LNCAP (cell line): ENCODE data around the gene E2F8.

Source experiments
- TF ChIP-seq, protein P1 (sequence below): fragments of 450-650 bp; IDR thresholded peaks from 2 replicates; pipeline ENCODE4 v1.5.1; 2017; ENCODE audit warnings: mild to moderate bottlenecking

E2F8 gene

DNA sequence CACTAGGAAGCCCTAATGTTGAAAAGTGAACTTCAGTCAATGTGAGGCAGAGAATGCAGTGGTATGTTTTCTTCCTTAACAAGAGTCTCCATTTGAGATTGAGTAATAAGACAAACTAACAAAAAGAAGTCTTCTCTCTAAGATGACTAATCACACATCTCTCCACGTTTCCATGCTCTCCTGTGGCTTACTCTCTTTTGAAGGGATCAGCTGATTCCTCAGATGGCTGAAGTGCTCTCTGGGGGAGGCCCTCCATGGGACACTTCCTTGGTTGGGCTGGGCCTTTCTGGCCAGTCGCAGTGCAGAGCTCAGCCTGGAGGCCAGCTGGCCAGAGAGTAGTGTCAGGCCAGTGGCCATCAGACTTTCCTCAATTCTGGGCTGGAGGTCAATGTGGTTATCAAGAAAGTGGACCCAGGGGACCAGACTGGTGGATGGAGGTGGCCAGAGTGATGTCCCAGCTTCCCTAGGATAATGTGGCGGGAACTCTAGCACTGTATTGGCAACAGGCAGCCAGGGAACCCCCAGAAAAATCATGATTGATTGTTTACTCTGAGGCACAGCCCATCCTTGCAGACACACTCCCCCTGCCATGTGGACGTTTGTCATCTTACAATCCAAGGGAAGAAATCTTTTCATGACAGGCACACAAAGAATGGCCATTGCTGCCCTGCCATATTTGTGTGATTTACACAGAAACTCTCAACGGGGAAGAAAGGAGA, 53.5 kb downstream of the E2F8 start:
- TF ChIP-seq, protein P1, sequence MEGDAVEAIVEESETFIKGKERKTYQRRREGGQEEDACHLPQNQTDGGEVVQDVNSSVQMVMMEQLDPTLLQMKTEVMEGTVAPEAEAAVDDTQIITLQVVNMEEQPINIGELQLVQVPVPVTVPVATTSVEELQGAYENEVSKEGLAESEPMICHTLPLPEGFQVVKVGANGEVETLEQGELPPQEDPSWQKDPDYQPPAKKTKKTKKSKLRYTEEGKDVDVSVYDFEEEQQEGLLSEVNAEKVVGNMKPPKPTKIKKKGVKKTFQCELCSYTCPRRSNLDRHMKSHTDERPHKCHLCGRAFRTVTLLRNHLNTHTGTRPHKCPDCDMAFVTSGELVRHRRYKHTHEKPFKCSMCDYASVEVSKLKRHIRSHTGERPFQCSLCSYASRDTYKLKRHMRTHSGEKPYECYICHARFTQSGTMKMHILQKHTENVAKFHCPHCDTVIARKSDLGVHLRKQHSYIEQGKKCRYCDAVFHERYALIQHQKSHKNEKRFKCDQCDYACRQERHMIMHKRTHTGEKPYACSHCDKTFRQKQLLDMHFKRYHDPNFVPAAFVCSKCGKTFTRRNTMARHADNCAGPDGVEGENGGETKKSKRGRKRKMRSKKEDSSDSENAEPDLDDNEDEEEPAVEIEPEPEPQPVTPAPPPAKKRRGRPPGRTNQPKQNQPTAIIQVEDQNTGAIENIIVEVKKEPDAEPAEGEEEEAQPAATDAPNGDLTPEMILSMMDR: no peak

DNA sequence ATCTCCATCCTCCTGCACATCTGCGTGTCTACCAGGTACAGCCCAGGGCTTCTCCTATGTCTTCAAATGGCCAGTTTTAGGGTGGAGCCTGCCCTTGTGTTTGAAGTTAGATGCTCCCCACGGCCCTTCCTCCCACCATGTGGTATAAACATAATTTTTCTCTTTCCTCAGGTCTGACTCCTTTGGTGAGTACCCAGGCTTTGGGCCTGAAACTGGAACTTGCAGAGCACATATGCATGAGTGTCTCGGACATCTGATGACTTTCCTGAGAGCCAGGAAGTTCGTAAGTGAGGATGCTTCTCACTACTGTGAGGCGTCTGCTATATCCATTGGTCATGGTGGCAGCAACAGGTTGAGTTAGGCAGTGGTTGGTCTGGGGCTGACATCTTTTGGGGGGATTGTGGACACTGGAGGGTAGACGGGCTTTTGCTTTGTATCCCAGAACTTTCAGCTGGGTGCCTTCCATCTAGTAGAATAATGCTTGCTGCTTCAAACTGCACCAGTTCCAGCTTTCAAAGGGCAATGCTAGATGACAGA, 55.2 kb downstream of the E2F8 start:
- TF ChIP-seq, protein P1: no peak

DNA sequence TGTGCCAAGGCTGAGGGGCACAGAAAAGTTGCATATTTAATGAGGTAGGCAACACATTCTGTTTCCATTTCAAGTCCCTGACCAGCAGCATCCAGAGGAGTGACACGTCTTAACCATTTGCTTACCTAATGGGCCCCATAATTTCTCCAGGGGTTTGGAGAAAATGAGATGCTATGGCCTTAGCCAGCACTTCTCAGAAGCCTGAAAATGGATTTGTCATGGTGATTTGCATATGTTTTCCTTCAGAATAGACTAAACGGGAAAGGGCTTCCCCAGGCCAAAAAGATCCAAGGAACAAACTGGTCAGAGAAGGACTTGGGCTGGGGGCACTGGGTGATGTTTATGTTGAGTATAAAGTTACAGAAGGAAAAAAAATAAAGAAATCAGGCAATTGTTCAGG, 55.7 kb downstream of the E2F8 start:
- TF ChIP-seq, protein P1: no peak

DNA sequence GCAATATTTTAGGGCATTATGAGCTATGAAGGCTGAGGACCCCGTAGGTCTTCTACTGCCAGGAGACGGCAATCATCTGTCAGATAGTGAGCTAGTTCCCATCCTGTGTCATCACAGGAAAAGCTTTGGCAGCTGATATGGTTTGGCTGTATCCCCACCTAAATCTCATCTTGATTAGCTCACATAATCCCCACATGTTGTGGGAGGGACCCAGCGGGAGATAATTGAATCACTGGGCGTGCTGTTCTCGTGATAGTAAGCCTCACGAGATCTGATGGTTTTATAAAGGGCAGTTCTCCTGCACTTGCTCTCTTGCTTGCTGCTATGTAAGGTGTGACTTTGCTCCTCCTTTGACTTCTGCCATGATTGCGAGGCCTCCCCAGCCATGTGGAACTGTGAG, 57.1 kb downstream of the E2F8 start:
- TF ChIP-seq, protein P1: no peak

DNA sequence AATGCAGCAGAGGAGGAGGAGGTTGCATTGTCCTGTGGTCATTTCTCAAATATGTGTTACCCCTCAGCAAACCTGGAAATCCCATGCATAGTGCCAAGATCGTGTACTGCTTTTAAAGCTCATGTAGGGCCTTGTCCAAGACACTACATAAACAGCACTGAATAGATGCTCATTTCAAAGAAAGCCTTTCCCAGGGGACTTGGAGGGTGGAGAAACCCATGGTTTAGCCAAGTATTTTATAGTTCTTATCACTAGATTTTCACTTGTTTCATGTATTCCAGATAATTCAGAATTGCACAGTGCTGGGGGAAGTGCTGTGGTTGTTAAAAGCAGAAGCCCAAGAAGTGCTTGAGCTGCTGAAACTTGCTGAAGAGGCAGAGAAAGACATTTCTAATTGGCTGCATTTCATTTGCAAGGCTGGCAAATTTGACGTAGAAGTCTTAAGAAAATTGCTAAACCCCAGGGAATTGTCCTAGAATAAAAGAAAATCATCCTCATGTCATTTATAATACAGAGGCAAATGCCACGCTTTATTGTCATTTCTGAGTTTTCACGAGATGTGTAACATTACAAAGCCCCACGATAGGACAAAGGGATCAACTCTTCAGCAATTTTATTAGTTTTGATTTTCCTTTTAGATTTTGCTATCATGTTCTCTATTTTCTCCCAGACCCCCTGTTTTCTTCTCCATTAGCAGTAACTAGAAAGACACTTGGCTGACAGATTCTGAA, 59.0 kb downstream of the E2F8 start:
- TF ChIP-seq, protein P1: no peak

DNA sequence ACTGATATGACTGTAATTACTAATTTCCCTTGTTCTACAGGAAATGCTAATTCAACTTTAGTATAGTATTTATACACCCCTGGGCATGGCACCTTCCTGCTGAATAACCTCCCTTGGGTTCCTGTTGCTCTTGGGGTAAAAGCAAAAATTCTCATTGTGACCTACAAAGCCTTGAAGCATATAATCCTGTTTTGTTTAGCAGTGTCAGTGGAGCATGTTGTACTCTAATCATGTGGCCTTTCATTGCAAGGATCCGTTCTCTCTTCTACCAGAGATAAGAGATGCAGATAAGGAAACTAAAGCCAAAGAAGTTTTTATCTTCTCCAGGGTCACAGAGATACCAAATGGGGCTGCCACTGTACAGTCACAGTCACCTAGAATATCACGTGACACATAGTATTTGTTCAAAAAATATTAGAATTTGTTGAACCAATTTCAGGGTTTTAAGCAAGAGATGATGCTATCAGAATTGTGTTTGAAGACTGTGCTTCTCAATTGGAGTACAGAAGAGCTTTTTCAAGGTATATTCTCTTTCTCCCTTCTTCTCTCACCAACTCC, 64.0 kb downstream of the E2F8 start:
- TF ChIP-seq, protein P1: no peak
